ENCODE measurements around the gene CCDC148. TPM values are rescaled to one million over a fixed set of nuclear protein-coding genes. Genes with fewer than 3 reads are reported as not detected.

CCDC148 gene
- total and polyA plus RNA-seq, 10 of the 15 experiments (the other 5 are each of a cell fraction or from before 2014, with no cell fraction given), result 0.07 to 0.30 (median 0.18) TPM; not detected in 7

- H3K4me3 ChIP-seq, result no peak overlapping the region
- CTCF ChIA-PET, result no interaction called here
- TF ChIP-seq MXI1 (IDR thresholded peaks at IDR 0.05; ENCODE audit: low read depth, low read length), result no peak
- TF ChIP-seq CBX5 (IDR thresholded peaks at IDR 0.05; ENCODE audit: low read depth), result no peak
- TF ChIP-seq, protein P1, sequence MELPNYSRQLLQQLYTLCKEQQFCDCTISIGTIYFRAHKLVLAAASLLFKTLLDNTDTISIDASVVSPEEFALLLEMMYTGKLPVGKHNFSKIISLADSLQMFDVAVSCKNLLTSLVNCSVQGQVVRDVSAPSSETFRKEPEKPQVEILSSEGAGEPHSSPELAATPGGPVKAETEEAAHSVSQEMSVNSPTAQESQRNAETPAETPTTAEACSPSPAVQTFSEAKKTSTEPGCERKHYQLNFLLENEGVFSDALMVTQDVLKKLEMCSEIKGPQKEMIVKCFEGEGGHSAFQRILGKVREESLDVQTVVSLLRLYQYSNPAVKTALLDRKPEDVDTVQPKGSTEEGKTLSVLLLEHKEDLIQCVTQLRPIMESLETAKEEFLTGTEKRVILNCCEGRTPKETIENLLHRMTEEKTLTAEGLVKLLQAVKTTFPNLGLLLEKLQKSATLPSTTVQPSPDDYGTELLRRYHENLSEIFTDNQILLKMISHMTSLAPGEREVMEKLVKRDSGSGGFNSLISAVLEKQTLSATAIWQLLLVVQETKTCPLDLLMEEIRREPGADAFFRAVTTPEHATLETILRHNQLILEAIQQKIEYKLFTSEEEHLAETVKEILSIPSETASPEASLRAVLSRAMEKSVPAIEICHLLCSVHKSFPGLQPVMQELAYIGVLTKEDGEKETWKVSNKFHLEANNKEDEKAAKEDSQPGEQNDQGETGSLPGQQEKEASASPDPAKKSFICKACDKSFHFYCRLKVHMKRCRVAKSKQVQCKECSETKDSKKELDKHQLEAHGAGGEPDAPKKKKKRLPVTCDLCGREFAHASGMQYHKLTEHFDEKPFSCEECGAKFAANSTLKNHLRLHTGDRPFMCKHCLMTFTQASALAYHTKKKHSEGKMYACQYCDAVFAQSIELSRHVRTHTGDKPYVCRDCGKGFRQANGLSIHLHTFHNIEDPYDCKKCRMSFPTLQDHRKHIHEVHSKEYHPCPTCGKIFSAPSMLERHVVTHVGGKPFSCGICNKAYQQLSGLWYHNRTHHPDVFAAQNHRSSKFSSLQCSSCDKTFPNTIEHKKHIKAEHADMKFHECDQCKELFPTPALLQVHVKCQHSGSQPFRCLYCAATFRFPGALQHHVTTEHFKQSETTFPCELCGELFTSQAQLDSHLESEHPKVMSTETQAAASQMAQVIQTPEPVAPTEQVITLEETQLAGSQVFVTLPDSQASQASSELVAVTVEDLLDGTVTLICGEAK (IDR thresholded peaks at IDR 0.05; ENCODE audit: borderline replicate concordance), result no peak
- TF ChIP-seq KAT2A (conservative IDR thresholded peaks at IDR 0.05; ENCODE audit: control insufficient read depth, low read depth, low read length), result no peak
- no peak for TF ChIP-seq DPF2 (IDR thresholded peaks at IDR 0.05)
- TF ChIP-seq, protein P2, sequence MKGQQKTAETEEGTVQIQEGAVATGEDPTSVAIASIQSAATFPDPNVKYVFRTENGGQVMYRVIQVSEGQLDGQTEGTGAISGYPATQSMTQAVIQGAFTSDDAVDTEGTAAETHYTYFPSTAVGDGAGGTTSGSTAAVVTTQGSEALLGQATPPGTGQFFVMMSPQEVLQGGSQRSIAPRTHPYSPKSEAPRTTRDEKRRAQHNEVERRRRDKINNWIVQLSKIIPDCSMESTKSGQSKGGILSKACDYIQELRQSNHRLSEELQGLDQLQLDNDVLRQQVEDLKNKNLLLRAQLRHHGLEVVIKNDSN (IDR thresholded peaks at IDR 0.05; ENCODE audit: borderline replicate concordance, extremely low read length, insufficient read depth, low read depth, low read length), result no peak
- no peak for TF ChIP-seq BRCA1 (IDR thresholded peaks at IDR 0.05; ENCODE audit: low read depth, low read length)
- TF ChIP-seq IRF4 (IDR thresholded peaks at IDR 0.05; ENCODE audit: low read depth, low read length), result no peak
- TF ChIP-seq MTA3 (IDR thresholded peaks at IDR 0.05; ENCODE audit: borderline replicate concordance, low read length), result no peak
- TF ChIP-seq RB1 (IDR thresholded peaks at IDR 0.05; ENCODE audit: borderline replicate concordance), result no peak
- no peak for TF ChIP-seq IKZF2 (IDR thresholded peaks at IDR 0.05)
- TF ChIP-seq JUNB (IDR thresholded peaks at IDR 0.05), result no peak
- H3K4me2 ChIP-seq (ENCODE audit: control insufficient read depth, insufficient read depth), result no peak overlapping the region
- H3K9me3 ChIP-seq (replicated peaks; ENCODE audit: control insufficient read depth, insufficient read depth, low read length), result no peaks in the 10 kb centered on the region
- no peak overlapping the region for H3K9ac ChIP-seq (ENCODE audit: control insufficient read depth, insufficient read depth, low read length)
- POLR2A ChIA-PET, result no interaction called here
- H3K27ac ChIP-seq (ENCODE audit: control insufficient read depth, insufficient read depth), result no peak overlapping the region
- in situ Hi-C loops (cut with MboI) (no loop called here), intact Hi-C loops (cut with micrococcal nuclease; ENCODE audit: unreplicated experiment) (no loop called here)
- RAD21 ChIA-PET (ENCODE audit: unreplicated experiment), result no interaction called here
- no peak for FAIRE-seq
- DNase-seq (ENCODE audit: low read depth, low spot score), result no peak
- no TSS peak for BruUV-seq (replicated peaks)
- ATAC-seq, result no peak
- no peak overlapping the region for H2AFZ ChIP-seq (ENCODE audit: control insufficient read depth, low read depth, low read length)
- no peaks in the 10 kb centered on the region for H3K36me3 ChIP-seq (ENCODE audit: control insufficient read depth in 2 of 2, insufficient read depth in 2 of 2, low read length in 1 of 2)
- H3K27me3 ChIP-seq (replicated peaks in 1 of 2; ENCODE audit: control insufficient read depth in 2 of 2, insufficient read depth in 2 of 2, low read length in 1 of 2), result no peaks in the 10 kb centered on the region
- H4K20me1 ChIP-seq (ENCODE audit: control insufficient read depth, insufficient read depth), result no peaks in the 10 kb centered on the region
- WGBS (ENCODE audit: insufficient coverage, insufficient replicate concordance, low lambda C conversion rate, missing lambda C conversion rate), result 20% methylated on average over 3 of the region's 3 CpGs
- no peaks in the 10 kb centered on the region for H3K79me2 ChIP-seq (ENCODE audit: control insufficient read depth, insufficient read depth, low read length)
- no peaks in the 10 kb centered on the region for H3K4me1 ChIP-seq (ENCODE audit: control insufficient read depth, insufficient read depth, low read length)
- SMC1A ChIA-PET (ENCODE audit: uncharacterized antibody, unreplicated experiment), result no interaction called here
These were observed 312.7 kb downstream of the CCDC148 start for GRCh38 chr2:158143703-158144360.
